Heart right ventricle (tissue), 16 donors: ENCODE measurements around the gene MYO10. TPM values are rescaled to one million over a fixed set of nuclear protein-coding genes. Genes with fewer than 3 reads are reported as not detected.

Experiments
- ATAC-seq, 8 donors: fragments of 200-7000 bp; cut with Tn5 transposase; one replicate each; pipeline ENCODE4 v1.9.1; 2020; ENCODE audit warnings: mild to moderate bottlenecking in 8 of 8, moderate library complexity in 8 of 8, moderate number of reproducible peaks in 1 of 8
- DNase-seq, 2 donors: peaks; one replicate each; pipeline ENCODE4 v3.0.0-alpha.2; 2020
- H3K27ac ChIP-seq, 10 donors: fragments of 200-600 bp; sonication (generic) in 2 of 10; one replicate each; pipeline versions ENCODE4 v1.5.0 to v1.8.0; 2020 to 2022; ENCODE audit warnings: mild to moderate bottlenecking in 3 of 10
- H3K27me3 ChIP-seq, 7 donors: fragments of 200-600 bp; one replicate each; pipeline ENCODE4 v1.8.0; 2021 to 2022; ENCODE audit warnings: mild to moderate bottlenecking in 2 of 7
- H3K36me3 ChIP-seq, 9 donors: fragments of 200-600 bp; sonication (generic) in 1 of 9; one replicate each; pipeline versions ENCODE4 v1.5.0 to v1.8.0; 2020 to 2022; ENCODE audit warnings: mild to moderate bottlenecking in 2 of 9
- H3K4me1 ChIP-seq, 9 donors: fragments of 200-600 bp; sonication (generic) in 1 of 9; one replicate each; pipeline versions ENCODE4 v1.5.0 to v1.8.0; 2020 to 2022; ENCODE audit warnings: mild to moderate bottlenecking in 4 of 9
- H3K4me3 ChIP-seq, 10 donors: fragments of 200-600 bp; sonication (generic) in 2 of 10; one replicate each; pipeline versions ENCODE4 v1.5.0 to v1.8.0; 2020 to 2022; ENCODE audit warnings: mild to moderate bottlenecking in 7 of 10, moderate library complexity in 2 of 10
- H3K9me3 ChIP-seq, 11 donors: fragments of 200-600 bp in 10 of 11; sonication (generic) in 2 of 11; one replicate each; pipeline versions ENCODE4 v1.5.0 to v1.8.0; 2013 to 2022; ENCODE audit warnings: mild to moderate bottlenecking in 2 of 11, control low read depth in 1 of 11, moderate library complexity in 1 of 11
- CTCF ChIP-seq, 9 donors: fragments of 200-600 bp; sonication (generic) in 2 of 9; IDR thresholded peaks; one replicate each; pipeline versions ENCODE4 v1.5.0 to v1.8.0; 2021 to 2022; ENCODE audit warnings: antibody characterized with exemption in 9 of 9, mild to moderate bottlenecking in 5 of 9, moderate library complexity in 1 of 9
- WGBS, 2 donors: extraction: QIAGEN DNeasy Blood & Tissue Kit; methylation state at CpG; one replicate each; pipeline ENCODE4 v1.1.7; 2013; ENCODE audit warnings: inconsistent platforms in 1 of 2; 5-methylcytosine and 5-hydroxymethylcytosine counted together
- intact Hi-C, 10 donors: fragments of 100-400 bp; cut with DNase I; formaldehyde crosslinking; loops; one replicate each; pipeline versions ENCODE4 v1.11.1 to v1.14.2; 2022
- polyA plus RNA-seq, 2 donors: library from polyadenylated mRNA; stranded (reverse); fragments of 200-250 nt; gene quantifications; one replicate each; pipeline ENCODE4 v1.2.3, GENCODE V29; 2013
- total RNA-seq, 10 donors: library from RNA; stranded (reverse); fragmentation: NEBNext Ultra II Directional in 3 of 10; extraction: Animal tissue kit (Norgen Biotek cat#: 25700) in 3 of 10; gene quantifications; one replicate each; pipeline versions ENCODE4 v1.2.1 to v1.2.4, GENCODE V29; 2021 to 2023
- donor health status: Arrhythmogenic right ventricular cardiomyopathy.
- donor health status: ischemic (EF 13 %, LVEDD 7.1; RV severe dilation, severe dysfunction).
- donor health status: healthy with polysubstance abuse.
- donor health status: DM: no; HTN: yes; CAD: no.
- donor health status: DM: no; HTN: no; CAD: no.
- donor health status: ischemic (EF 25% LVEDD 6.9; RV normal size, moderate dysfunction).
- donor health status: ischemic (EF 25% LVEDD 5.7; RV mildly dilated, moderate dysfunction).
- donor health status: healthy.
- donor health status: DM: yes; HTN: yes; CAD: no.
- donor health status: Ischemic cardiomyopathy.
- donor health status: ischemic (EF 35%, LVEDD 5.7; RV mildly dilated, moderate dysfunction).
- donor health status: nonischemic (EF 11% LVEDD 7.7; RV severe dilation, severe dysfunction).
- donor health status: DM: yes; HTN: yes; CAD: no.
- donor health status: PGD.
- donor health status: ischemic (EF 29% LVEDD 5.4; RV normal size, mild dysfunction).
- donor health status: nonischemic (EF 23%, LVEDD 6.1; RV moderate dilation, normal function).

The MYO10 gene
- total and polyA plus RNA-seq, 12 donors = 1.2 to 8.2 (median 4.6) TPM

DNA sequence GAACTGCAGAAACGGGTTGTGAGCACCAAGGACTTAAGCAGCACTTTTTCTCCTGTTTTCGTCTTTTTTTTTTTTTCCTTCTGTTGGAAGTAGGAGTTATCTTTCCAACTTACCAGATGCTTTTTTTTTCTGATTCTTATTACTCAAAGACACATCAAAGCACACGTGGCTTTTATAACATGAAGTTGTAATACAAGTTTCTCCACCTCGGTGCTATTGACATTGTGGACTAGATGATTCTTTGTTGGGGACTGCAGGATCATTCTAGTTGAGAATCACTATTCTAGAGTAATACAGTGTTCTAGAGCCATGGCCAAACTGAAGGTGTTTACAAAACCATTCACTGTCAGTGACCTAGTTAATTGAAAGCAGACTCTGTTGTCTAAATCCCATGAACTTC, 51.5 kb downstream of the MYO10 start:
- Histone ChIP-seq H3K4me3 (no peak overlapping the region), H3K36me3 (no peaks in the 10 kb centered on the region), H3K9me3 (no peaks in the 10 kb centered on the region), H3K27me3 (no peaks in the 10 kb centered on the region), H3K27ac (no peak overlapping the region), H3K4me1 (peaks cover 0 to 28% (median 10%) of the 10 kb centered on the region in 9 donors)
- ATAC-seq (no peak), DNase-seq (no peak)
- no peak for TF ChIP-seq CTCF (IDR thresholded peaks at IDR 0.05)
- 68 to 84% methylated on average over 4 of the region's 4 CpGs for WGBS, 2 donors
- intact Hi-C loops = no loop called here

DNA sequence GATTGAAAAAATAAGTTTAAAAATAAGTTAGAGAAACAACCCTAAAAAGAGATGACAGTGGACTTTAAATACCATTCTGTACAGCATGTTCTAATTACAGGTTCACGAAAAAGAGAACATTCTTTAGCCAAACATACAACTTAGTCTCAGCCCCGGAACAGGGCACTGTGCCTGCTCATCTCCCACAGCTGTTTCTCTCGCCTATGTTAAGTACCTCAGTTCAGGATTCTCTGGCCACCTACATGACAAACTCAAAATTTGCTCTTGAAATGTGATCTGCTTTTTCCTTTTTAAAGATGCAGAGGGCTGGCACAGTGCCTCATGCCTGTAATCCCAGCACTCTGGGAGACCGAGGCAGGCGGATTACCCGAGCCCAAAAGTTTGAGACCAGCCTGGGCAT, 52.3 kb downstream of the MYO10 start:
- TF ChIP-seq CTCF (IDR thresholded peaks at IDR 0.05) = no peak
- H3K4me3 ChIP-seq = no peak overlapping the region
- DNase-seq (no peak), ATAC-seq (no peak)
- no peak overlapping the region for H3K27ac ChIP-seq
- H3K9me3 ChIP-seq = no peaks in the 10 kb centered on the region
- no peaks in the 10 kb centered on the region for H3K36me3 ChIP-seq
- 75 to 82% methylated on average over 6 of the region's 6 CpGs for WGBS, 2 donors
- H3K27me3 ChIP-seq = no peaks in the 10 kb centered on the region
- H3K4me1 ChIP-seq = peaks cover 0 to 28% (median 10%) of the 10 kb centered on the region in 9 donors
- intact Hi-C loops = no loop called here

DNA sequence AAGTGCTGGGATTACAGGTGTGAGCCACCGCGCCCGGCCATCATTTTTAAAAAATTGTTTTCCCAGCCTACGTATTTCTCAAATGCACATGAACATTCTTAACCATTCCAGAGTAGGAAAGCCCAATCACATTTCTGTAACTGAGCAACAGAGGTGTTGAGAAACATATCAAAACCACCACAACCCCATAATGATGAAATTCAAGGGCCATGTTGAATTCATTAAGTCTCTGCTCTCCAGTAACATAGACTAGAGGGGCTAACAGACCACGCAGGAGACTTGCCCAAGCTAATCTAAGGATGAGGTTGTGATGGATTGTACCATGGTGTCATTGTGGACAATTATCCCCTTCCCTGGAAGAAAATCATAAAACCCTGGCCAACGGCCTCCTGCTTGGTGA, 52.9 kb downstream of the MYO10 start:
- Histone ChIP-seq H3K9me3 (no peaks in the 10 kb centered on the region), H3K27ac (no peak overlapping the region), H3K4me1 (peaks cover 0 to 28% (median 10%) of the 10 kb centered on the region in 9 donors), H3K4me3 (no peak overlapping the region), H3K36me3 (no peaks in the 10 kb centered on the region), H3K27me3 (no peaks in the 10 kb centered on the region)
- no peak for ATAC-seq
- whole genome bisulfite sequencing, 2 donors = 92 to 94% methylated on average over 6 of the region's 6 CpGs
- intact Hi-C loops = no loop called here
- no peak for TF ChIP-seq CTCF (IDR thresholded peaks at IDR 0.05)
- DNase-seq = no peak

GRCh38 chr5:16881251-16881650, 54.8 kb downstream of the MYO10 start:
- Histone ChIP-seq H3K9me3 (no peaks in the 10 kb centered on the region), H3K27me3 (no peaks in the 10 kb centered on the region), H3K4me1 (peaks cover 0 to 18% (median 4%) of the 10 kb centered on the region in 9 donors), H3K36me3 (peaks cover 0 to 6% (median 0%) of the 10 kb centered on the region in 9 donors), H3K4me3 (no peak overlapping the region), H3K27ac (no peak overlapping the region)
- no peak for TF ChIP-seq CTCF (IDR thresholded peaks at IDR 0.05)
- no peak for DNase-seq
- intact Hi-C loops = no loop called here
- ATAC-seq = no peak
- WGBS, 2 donors = 81 to 82% methylated on average over 3 of the region's 3 CpGs
